Stomach smooth muscle (tissue), 2 donors: ENCODE data around the gene SMPDL3A.

Experiments
- H3K27ac ChIP-seq: one replicate; pipeline ENCODE4 v1.7.0; 2013; ENCODE audit warnings: mild to moderate bottlenecking, low read length, inconsistent platforms
- H3K27me3 ChIP-seq, 2 donors: one replicate each; pipeline ENCODE4 v1.7.0; 2013; ENCODE audit warnings: low read length in 2 of 2; ENCODE audit not compliant: insufficient read depth in 2 of 2, control insufficient read depth in 1 of 2
- H3K36me3 ChIP-seq, 2 donors: one replicate each; pipeline ENCODE4 v1.7.0; 2013; ENCODE audit warnings: low read length in 2 of 2; ENCODE audit not compliant: control insufficient read depth in 2 of 2, insufficient read depth in 2 of 2
- H3K4me1 ChIP-seq: one replicate; pipeline ENCODE4 v1.7.0; 2013; ENCODE audit warnings: low read length; ENCODE audit not compliant: control insufficient read depth, insufficient read depth
- H3K4me3 ChIP-seq, 2 donors: one replicate each; pipeline ENCODE4 v1.7.0; 2013; ENCODE audit warnings: low read length in 2 of 2
- H3K9ac ChIP-seq, 2 donors: one replicate each; pipeline ENCODE4 v1.7.0; 2013; ENCODE audit warnings: low read length in 2 of 2, mild to moderate bottlenecking in 1 of 2
- H3K9me3 ChIP-seq, 2 donors: one replicate each; pipeline ENCODE4 v1.7.0; 2013; ENCODE audit warnings: low read length in 2 of 2; ENCODE audit not compliant: control insufficient read depth in 2 of 2
- donor health status: healthy.
- donor health status: Pancreatic carcinoma.

Gene SMPDL3A

DNA sequence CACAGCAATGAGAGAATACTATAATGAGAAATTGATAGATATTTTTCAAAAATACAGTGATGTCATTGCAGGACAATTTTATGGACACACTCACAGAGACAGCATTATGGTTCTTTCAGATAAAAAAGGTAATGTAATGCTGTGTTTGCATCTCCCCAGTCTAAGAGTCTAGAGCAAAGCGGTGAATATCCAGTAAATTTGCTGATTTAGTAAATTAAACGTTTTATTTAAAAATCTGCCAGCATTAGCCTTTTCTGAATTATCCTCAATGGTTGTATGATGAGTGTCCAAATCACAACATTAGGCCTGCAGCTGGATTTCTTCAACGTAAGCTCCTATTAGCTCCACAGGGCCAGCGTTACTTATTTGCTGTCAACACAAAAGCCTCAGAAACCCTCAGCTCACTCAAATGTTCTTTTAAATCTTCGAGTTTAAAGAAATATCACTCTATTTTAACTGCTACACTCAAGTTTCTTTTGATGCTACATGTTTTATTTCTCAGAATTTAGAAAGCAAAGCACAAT lies 16.0 kb downstream of the SMPDL3A start:
- no peaks in the 10 kb centered on the region for H3K36me3 ChIP-seq
- no peak overlapping the region for H3K4me3 ChIP-seq
- H3K27me3 ChIP-seq: no peaks in the 10 kb centered on the region
- H3K9me3 ChIP-seq: no peaks in the 10 kb centered on the region
- no peaks in the 10 kb centered on the region for H3K4me1 ChIP-seq
- H3K27ac ChIP-seq: no peak overlapping the region
- no peak overlapping the region for H3K9ac ChIP-seq

DNA sequence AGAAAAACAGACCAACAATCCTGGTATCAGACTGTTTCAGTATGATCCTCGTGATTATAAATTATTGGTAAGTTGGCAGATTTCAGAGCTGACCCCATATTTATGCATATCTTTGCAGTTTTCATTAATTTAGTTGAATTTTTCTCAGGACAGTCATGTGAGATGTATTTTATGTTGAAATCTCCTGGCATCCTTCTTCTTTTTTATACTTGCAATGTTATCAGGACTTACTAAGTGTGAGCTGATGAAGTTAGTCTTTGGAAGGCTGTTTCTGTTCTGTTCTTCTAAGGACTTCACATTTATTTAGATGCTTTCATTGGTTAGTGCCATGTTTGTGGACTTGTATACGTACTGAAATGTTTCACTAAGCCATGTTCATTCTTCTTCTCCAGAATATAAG lies 17.2 kb downstream of the SMPDL3A start:
- no peaks in the 10 kb centered on the region for H3K9me3 ChIP-seq
- no peaks in the 10 kb centered on the region for H3K27me3 ChIP-seq
- no peaks in the 10 kb centered on the region for H3K36me3 ChIP-seq
- no peak overlapping the region for H3K27ac ChIP-seq
- no peak overlapping the region for H3K4me3 ChIP-seq
- H3K4me1 ChIP-seq: no peaks in the 10 kb centered on the region
- no peak overlapping the region for H3K9ac ChIP-seq

DNA sequence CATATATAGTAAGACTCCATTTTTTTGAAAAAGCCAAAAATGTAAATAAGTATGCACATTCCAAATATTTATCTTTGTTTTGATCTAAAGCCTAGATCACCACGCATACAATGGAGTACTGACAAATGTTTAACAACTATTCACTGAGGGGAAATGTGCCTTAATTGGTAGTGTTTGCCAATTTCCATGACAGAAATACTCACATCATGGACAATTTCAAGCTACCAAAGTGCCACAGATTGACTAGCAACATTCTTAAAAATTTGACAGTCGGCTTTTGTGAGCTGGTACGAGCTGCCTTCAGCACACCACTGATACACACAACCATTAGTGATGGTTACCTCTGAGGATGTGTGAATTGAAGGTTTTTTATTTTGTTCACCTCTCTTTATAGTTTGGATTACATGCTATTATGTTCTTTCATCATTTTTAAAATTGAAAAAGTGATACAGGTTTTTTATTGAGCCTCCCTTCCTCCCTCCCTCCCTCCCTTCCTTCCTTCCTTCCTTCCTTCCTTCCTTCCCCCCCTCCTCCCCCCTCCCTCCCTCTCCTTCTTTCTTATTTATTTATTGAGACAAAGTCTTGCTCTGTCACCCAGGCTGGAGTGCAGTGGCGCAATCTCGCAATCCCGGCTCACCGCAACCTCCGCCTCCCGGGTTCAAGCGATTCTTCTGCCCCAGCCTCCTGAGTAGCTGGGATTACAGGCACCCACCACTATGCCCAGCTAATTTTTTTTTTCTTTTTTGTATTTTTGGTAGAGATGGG lies 19.2 kb downstream of the SMPDL3A start:
- Histone ChIP-seq H3K4me3 (no peak overlapping the region), H3K4me1 (no peaks in the 10 kb centered on the region), H3K27me3 (no peaks in the 10 kb centered on the region), H3K36me3 (no peaks in the 10 kb centered on the region), H3K9me3 (no peaks in the 10 kb centered on the region), H3K27ac (no peak overlapping the region), H3K9ac (no peak overlapping the region)

DNA sequence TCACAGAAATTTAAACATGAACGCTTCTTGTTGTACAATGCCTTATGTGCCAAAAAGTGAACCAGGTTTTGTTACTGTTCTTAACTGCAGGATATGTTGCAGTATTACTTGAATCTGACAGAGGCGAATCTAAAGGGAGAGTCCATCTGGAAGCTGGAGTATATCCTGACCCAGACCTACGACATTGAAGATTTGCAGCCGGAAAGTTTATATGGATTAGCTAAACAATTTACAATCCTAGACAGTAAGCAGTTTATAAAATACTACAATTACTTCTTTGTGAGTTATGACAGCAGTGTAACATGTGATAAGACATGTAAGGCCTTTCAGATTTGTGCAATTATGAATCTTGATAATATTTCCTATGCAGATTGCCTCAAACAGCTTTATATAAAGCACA lies 19.9 kb downstream of the SMPDL3A start:
- Histone ChIP-seq H3K36me3 (no peaks in the 10 kb centered on the region), H3K27ac (no peak overlapping the region), H3K27me3 (no peaks in the 10 kb centered on the region), H3K9ac (no peak overlapping the region), H3K4me3 (no peak overlapping the region), H3K9me3 (no peaks in the 10 kb centered on the region), H3K4me1 (no peaks in the 10 kb centered on the region)

DNA sequence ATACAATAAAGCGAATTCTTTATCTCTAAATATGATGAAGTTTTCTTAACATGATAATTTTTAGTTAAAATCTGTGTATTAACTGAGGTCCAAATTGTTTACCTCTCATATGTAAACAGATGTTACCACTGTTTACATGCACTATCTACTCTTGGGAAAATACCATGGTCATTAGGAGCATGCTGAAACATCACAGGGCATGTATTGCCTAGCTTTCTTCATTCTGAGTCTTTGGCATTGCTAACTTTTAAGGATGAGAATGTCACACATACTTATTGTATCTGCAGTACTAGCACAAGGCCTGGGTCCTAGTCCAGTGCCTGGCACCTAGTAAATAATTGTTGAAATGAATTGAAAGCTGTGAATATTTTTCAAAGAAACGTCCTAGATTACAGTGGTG lies 20.6 kb downstream of the SMPDL3A start:
- Histone ChIP-seq H3K4me3 (no peak overlapping the region), H3K4me1 (no peaks in the 10 kb centered on the region), H3K9me3 (no peaks in the 10 kb centered on the region), H3K27me3 (no peaks in the 10 kb centered on the region), H3K27ac (no peak overlapping the region), H3K9ac (no peak overlapping the region), H3K36me3 (no peaks in the 10 kb centered on the region)

DNA sequence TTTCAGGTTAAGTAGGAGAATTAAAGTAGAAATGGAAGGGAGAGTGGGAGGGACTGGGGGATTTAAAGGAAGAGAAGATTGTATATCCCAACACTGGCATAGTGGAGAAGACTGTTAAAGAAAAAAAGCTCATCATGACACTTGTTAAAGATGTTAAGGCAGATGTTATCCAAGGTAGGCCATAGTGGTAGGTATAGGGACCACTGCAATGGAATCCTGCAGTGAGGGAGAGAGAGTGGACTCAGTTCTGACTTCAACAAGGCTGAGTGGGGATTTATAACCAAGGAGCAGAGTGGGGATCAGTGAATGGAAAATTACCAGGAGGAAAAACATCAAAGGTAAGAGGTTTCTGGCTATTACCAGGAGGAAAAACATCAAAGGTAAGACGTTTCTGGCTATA lies 21.1 kb downstream of the SMPDL3A start:
- Histone ChIP-seq H3K4me1 (no peaks in the 10 kb centered on the region), H3K9me3 (no peaks in the 10 kb centered on the region), H3K36me3 (no peaks in the 10 kb centered on the region), H3K4me3 (no peak overlapping the region), H3K9ac (no peak overlapping the region), H3K27me3 (no peaks in the 10 kb centered on the region), H3K27ac (no peak overlapping the region)

DNA sequence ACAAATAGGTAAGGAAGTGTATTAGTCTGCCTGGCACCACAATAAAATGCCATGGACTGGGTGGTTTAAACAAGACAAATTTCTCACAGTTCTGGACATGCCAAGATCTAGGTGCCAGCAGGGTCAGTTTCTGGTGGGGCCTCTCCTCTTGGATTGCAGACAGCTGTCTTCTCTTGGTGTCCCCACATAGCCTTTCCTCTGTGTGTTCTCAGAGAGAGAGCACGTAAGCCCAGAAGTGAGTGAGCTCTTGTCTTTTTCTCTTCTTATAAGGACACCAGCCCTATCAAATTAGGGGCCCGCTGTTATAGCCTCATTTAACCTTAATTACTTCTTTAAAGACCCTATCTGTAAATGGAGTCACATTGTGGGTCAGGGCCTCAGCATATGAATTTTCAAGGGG lies 28.3 kb downstream of the SMPDL3A start:
- Histone ChIP-seq H3K36me3 (no peaks in the 10 kb centered on the region), H3K27me3 (no peaks in the 10 kb centered on the region), H3K4me3 (no peak overlapping the region), H3K9ac (no peak overlapping the region), H3K9me3 (no peaks in the 10 kb centered on the region), H3K27ac (no peak overlapping the region), H3K4me1 (no peaks in the 10 kb centered on the region)

DNA sequence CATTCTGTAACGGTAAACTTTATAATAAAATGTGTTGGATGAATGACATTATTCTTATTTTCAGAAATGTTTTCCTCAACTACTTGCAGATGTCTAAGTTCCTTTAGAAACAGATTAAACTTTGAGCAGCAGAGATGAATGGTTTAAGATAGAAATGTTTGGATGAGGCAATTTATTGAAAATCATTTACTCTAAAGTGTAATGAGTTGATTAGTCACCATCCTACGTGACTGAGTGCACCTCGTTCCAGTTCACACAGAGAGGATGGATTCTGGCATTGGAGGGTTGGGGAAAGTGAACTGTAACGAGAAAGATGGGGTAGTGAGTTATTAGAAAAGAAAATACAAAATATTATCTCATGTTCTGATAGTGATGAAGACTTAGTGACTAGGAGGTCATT lies 28.7 kb downstream of the SMPDL3A start:
- no peak overlapping the region for H3K4me3 ChIP-seq
- no peak overlapping the region for H3K27ac ChIP-seq
- H3K9ac ChIP-seq: no peak overlapping the region
- no peaks in the 10 kb centered on the region for H3K27me3 ChIP-seq
- no peaks in the 10 kb centered on the region for H3K9me3 ChIP-seq
- H3K4me1 ChIP-seq: no peaks in the 10 kb centered on the region
- no peaks in the 10 kb centered on the region for H3K36me3 ChIP-seq

DNA sequence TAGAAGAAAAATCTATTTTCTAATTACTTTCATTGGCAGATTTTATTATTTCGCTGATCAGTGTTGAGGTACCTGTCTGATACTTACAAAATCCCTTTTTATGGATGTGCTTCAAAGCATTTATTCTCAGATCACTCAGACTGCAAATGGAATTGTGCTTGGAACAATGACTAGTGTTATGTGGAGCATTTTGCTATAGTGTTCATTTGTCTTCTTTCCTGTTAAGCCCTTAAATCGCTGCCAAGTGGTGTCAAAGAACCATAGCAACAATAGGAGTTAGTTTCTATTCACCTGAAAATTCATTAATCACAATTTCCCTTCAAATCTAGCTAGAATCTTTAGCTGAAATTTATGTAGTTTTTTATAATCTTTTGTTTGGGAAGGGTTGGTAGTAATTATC lies 29.8 kb downstream of the SMPDL3A start:
- H3K4me1 ChIP-seq: no peaks in the 10 kb centered on the region
- no peaks in the 10 kb centered on the region for H3K36me3 ChIP-seq
- no peaks in the 10 kb centered on the region for H3K9me3 ChIP-seq
- no peaks in the 10 kb centered on the region for H3K27me3 ChIP-seq
- no peak overlapping the region for H3K27ac ChIP-seq
- H3K9ac ChIP-seq: no peak overlapping the region
- no peak overlapping the region for H3K4me3 ChIP-seq

DNA sequence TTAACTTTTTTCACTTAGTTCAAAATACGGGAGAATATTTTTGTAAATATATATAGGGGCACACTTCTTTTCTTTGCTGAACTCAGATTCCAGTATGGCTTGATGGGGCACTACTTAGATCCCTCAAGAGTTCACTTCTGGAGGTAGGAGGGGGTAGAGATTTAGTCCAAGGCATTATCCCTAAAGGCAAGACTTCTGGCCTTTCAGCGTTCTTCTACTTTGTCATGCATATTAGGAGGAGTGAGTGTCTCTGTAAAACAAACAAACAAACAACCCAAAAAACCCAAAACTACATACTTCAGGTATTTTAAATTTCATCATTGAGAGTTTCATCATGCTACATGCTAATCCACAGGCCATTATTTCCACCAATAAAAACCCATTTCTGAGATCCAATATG lies 32.0 kb downstream of the SMPDL3A start:
- Histone ChIP-seq H3K9ac (no peak overlapping the region), H3K27me3 (no peaks in the 10 kb centered on the region), H3K36me3 (no peaks in the 10 kb centered on the region), H3K4me1 (no peaks in the 10 kb centered on the region), H3K9me3 (no peaks in the 10 kb centered on the region), H3K27ac (no peak overlapping the region), H3K4me3 (no peak overlapping the region)

DNA sequence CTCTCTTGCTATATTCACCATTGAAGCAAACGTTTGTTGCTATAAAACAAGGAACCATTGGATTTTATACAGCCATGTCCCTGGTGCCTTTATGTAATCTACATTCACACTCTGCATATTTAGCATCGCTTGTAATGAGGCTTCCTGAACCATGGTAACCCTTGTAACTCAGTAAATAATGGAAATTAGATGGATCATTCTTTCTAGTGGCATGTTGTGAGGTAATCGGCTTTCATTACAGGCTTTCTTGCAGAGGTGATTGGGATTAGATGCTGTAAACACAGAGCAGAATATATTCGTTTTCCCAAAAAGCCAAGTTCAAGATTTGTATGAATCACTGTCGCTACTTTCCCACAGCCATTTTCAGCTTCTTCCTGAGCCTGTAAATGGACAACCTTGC lies 36.1 kb downstream of the SMPDL3A start:
- no peaks in the 10 kb centered on the region for H3K27me3 ChIP-seq
- no peaks in the 10 kb centered on the region for H3K36me3 ChIP-seq
- H3K9ac ChIP-seq: no peak overlapping the region
- no peaks in the 10 kb centered on the region for H3K9me3 ChIP-seq
- H3K4me1 ChIP-seq: no peaks in the 10 kb centered on the region
- H3K27ac ChIP-seq: no peak overlapping the region
- no peak overlapping the region for H3K4me3 ChIP-seq
